SK-N-SH (cell line): ENCODE measurements around the gene SLC16A10. TPM values are rescaled to one million over a fixed set of nuclear protein-coding genes. Genes with fewer than 3 reads are reported as not detected.

ENCODE experiments used
- CTCF ChIA-PET: fragments of 300-600, 350-600 bp; formaldehyde crosslinking; extraction: SDS; loops from one replicate; lab custom pipeline; 2021; lab: Yijun Ruan, JAX
- POLR2A ChIA-PET: fragments of 350-600 bp; sonication (Branson Sonifier 250); formaldehyde crosslinking; extraction: SDS; loops from one replicate; lab custom pipeline; 2020; ENCODE audit warnings: antibody characterized with exemption, inconsistent platforms; lab: Yijun Ruan, JAX
- DNase-seq: peaks from one replicate; pipeline ENCODE4 v3.0.0; 2012
- H2AFZ ChIP-seq: fragments of 200-600 bp; sonication (generic); 2 replicates; pipeline ENCODE4 v1.8.1; 2016; ENCODE audit warnings: antibody characterized with exemption, mild to moderate bottlenecking, low read depth
- H3F3A ChIP-seq: fragments of 200-600 bp; sonication (generic); replicated peaks from 2 replicates; pipeline ENCODE3; 2016; ENCODE audit warnings: antibody characterized with exemption, mild to moderate bottlenecking; ENCODE audit not compliant: insufficient read depth
- H3K27ac ChIP-seq, 2 experiments: fragments of 200-500 bp in 1 of 2; fragments of 200-600 bp in 1 of 2; sonication (Bioruptor generic) in 1 of 2; sonication (generic), shearing (Covaris generic) in 1 of 2; 2 replicates each; pipeline versions ENCODE4 v1.5.1 to v1.6.1; 2014 to 2016; ENCODE audit warnings: low read depth in 2 of 2, inconsistent platforms in 1 of 2, low read length in 1 of 2, mild to moderate bottlenecking in 1 of 2, mixed read lengths in 1 of 2
- H3K27me3 ChIP-seq: fragments of 200-600 bp; sonication (generic), shearing (Covaris generic); 2 replicates; pipeline ENCODE4 v1.6.1; 2016; ENCODE audit warnings: mixed run types; ENCODE audit not compliant: insufficient read depth
- H3K36me3 ChIP-seq, 2 experiments: fragments of 200-500 bp in 1 of 2; fragments of 200-600 bp in 1 of 2; sonication (Bioruptor generic) in 1 of 2; sonication (generic) in 1 of 2; replicated peaks in 1 of 2; 2 replicates each; pipeline versions ENCODE3 to v1.5.1; 2014 to 2016; ENCODE audit warnings: low read length in 1 of 2, mild to moderate bottlenecking in 1 of 2; ENCODE audit not compliant: insufficient read depth in 2 of 2, control insufficient read depth in 1 of 2
- H3K4me1 ChIP-seq, 2 experiments: fragments of 200-500 bp in 1 of 2; fragments of 200-600 bp in 1 of 2; sonication (Bioruptor generic) in 1 of 2; sonication (generic), shearing (Covaris generic) in 1 of 2; 2 replicates each; pipeline versions ENCODE4 v1.5.1 to v1.6.1; 2014 to 2016; ENCODE audit warnings: low read depth in 1 of 2, low read length in 1 of 2, mixed run types in 1 of 2; ENCODE audit not compliant: insufficient read depth in 2 of 2, control insufficient read depth in 1 of 2
- H3K4me2 ChIP-seq: fragments of 200-600 bp; sonication (generic), shearing (Covaris generic); 2 replicates; pipeline ENCODE4 v1.6.1; 2017; ENCODE audit warnings: mixed run types
- H3K4me3 ChIP-seq, 2 experiments: fragments of 200-500 bp in 1 of 2; fragments of 200-600 bp in 1 of 2; sonication (Bioruptor generic) in 1 of 2; sonication (generic), shearing (Covaris generic) in 1 of 2; 2 replicates each; pipeline versions ENCODE4 v1.5.1 to v1.8.1; 2014 to 2016; ENCODE audit warnings: low read depth in 2 of 2, inconsistent platforms in 1 of 2, low read length in 1 of 2, mild to moderate bottlenecking in 1 of 2, mixed read lengths in 1 of 2, moderate library complexity in 1 of 2
- H3K79me2 ChIP-seq: fragments of 200-600 bp; sonication (generic); 2 replicates; pipeline ENCODE4 v1.8.1; 2017; ENCODE audit warnings: mild to moderate bottlenecking; ENCODE audit not compliant: insufficient read depth
- H3K9ac ChIP-seq: fragments of 200-600 bp; sonication (generic); 2 replicates; pipeline ENCODE4 v1.6.1; 2017; ENCODE audit warnings: mixed run types
- H3K9me2 ChIP-seq: fragments of 200-600 bp; sonication (generic); 2 replicates; pipeline ENCODE4 v1.6.1; 2017; ENCODE audit warnings: mixed run types
- H3K9me3 ChIP-seq: fragments of 200-600 bp; sonication (generic); 2 replicates; pipeline ENCODE4 v1.6.1; 2017; ENCODE audit warnings: mixed run types, mild to moderate bottlenecking, moderate library complexity
- H4K20me1 ChIP-seq: fragments of 200-600 bp; sonication (generic); 2 replicates; pipeline ENCODE4 v1.6.1; 2017; ENCODE audit warnings: mild to moderate bottlenecking, mixed run types; ENCODE audit not compliant: insufficient read depth
- CHD2 ChIP-seq: fragments of 150-350 bp; IDR thresholded peaks from 2 replicates; pipeline ENCODE4 v1.6.1; 2018; ENCODE audit warnings: low read length; ENCODE audit not compliant: partially characterized antibody
- EP300 ChIP-seq, 2 experiments: IDR thresholded peaks; 2 replicates each; pipeline versions ENCODE4 v1.4.0 to v1.6.1; 2012; ENCODE audit warnings: borderline replicate concordance in 1 of 2, low read depth in 1 of 2, low read length in 1 of 2
- FOSL2 ChIP-seq: IDR thresholded peaks from 2 replicates; pipeline ENCODE4 v1.4.0; 2012; ENCODE audit warnings: low read depth, mild to moderate bottlenecking, moderate library complexity, borderline replicate concordance
- FOXM1 ChIP-seq: IDR thresholded peaks from 2 replicates; pipeline ENCODE4 v1.4.0; 2012; ENCODE audit warnings: low read depth, mild to moderate bottlenecking
- MEF2A ChIP-seq: IDR thresholded peaks from 2 replicates; pipeline ENCODE4 v1.4.0; 2012; ENCODE audit warnings: low read depth, borderline replicate concordance
- NFIC ChIP-seq: IDR thresholded peaks from 2 replicates; pipeline ENCODE4 v1.4.0; 2012; ENCODE audit warnings: borderline replicate concordance
- POLR2AphosphoS5 ChIP-seq: IDR thresholded peaks from 2 replicates; pipeline ENCODE4 v1.6.1; 2012; ENCODE audit warnings: low read depth, low read length
- RXRA ChIP-seq: IDR thresholded peaks from 2 replicates; pipeline ENCODE4 v1.4.0; 2012; ENCODE audit warnings: low read depth, mild to moderate bottlenecking, borderline replicate concordance
- SMC3 ChIP-seq: IDR thresholded peaks from 2 replicates; pipeline ENCODE4 v1.6.1; 2012; ENCODE audit warnings: low read depth, low read length, improper control_type of control experiment
- TAF1 ChIP-seq: IDR thresholded peaks from 2 replicates; pipeline ENCODE4 v1.6.1; 2012; ENCODE audit warnings: low read depth, mild to moderate bottlenecking, low read length, moderate library complexity, borderline replicate concordance
- TCF12 ChIP-seq: IDR thresholded peaks from 2 replicates; pipeline ENCODE4 v1.4.0; 2012
- YY1 ChIP-seq: IDR thresholded peaks from 2 replicates; pipeline ENCODE4 v1.4.0; 2012; ENCODE audit warnings: low read depth, mild to moderate bottlenecking
- WGBS: methylation state at CpG from one replicate; pipeline ENCODE4 v1.1.6; 2017; ENCODE audit warnings: low lambda C conversion rate; 5-methylcytosine and 5-hydroxymethylcytosine counted together
- polyA plus RNA-seq, 3 experiments: library from polyadenylated mRNA; depleted of rRNA; stranded (reverse); fragments of >200 nt; gene quantifications; 2 replicates each; pipeline ENCODE4 v1.2.3, GENCODE V29; 2012
- TF ChIP-seq, protein P1 (sequence below): fragments of 150-350 bp; IDR thresholded peaks from 2 replicates; pipeline ENCODE4 v1.6.1; 2016; ENCODE audit warnings: mild to moderate bottlenecking, low read depth, low read length
- TF ChIP-seq, protein P2 (sequence below): IDR thresholded peaks from 2 replicates; pipeline ENCODE4 v1.4.0; 2012; ENCODE audit warnings: low read depth, borderline replicate concordance

Gene SLC16A10
- polyA plus RNA-seq, 1 of the 3 experiments (the other 2 are of a cell fraction) = 0.12 TPM

DNA sequence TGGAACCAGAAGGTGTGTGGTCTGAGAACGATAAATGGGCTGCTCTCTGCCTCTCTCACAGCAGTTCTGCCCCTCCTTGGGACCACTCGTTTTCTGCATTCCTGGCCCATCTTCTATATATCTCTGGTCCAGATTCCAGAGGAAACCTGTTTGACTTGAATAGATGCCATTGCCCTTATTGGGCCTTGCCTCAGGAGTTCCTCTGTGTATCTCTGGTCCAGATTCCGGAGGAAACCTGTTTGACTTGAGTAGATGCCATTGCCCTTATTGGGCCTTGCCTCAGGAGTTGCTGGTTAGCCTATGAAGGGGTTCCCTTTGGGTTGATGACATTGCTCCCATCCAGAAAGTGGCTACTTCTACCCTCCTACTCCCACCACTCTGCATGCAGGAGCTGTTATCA, 189.4 kb downstream of the SLC16A10 start (continued):
- no peak for TF ChIP-seq POLR2AphosphoS5

DNA sequence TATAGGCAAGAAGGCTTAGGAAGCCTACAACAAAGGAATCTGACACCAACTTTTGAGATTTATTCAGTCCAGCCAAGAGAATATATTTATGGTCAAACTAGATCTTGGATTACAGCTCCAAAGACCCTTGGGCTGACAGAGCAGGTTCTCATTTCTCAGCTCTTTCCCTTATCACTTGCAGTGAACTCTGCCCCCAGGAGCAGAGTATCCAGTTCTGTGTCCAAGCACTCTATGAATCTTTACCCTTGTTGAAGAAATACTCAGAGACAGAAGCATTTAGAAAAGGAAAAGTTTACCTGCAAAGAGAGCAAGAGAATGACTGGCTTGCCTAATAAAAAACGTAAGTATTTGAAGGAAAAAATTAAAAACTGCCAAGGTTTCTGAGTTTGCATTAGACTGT, 190.5 kb downstream of the SLC16A10 start:
- CTCF ChIA-PET = interaction anchor here (1.2 kb wide), 1 partner anchor 19 kb away, joined by 4 read pairs; a partner anchor contains a TSS
- H3K36me3 ChIP-seq = peaks cover 34 to 68% of the 10 kb centered on the region in 2 experiments

DNA sequence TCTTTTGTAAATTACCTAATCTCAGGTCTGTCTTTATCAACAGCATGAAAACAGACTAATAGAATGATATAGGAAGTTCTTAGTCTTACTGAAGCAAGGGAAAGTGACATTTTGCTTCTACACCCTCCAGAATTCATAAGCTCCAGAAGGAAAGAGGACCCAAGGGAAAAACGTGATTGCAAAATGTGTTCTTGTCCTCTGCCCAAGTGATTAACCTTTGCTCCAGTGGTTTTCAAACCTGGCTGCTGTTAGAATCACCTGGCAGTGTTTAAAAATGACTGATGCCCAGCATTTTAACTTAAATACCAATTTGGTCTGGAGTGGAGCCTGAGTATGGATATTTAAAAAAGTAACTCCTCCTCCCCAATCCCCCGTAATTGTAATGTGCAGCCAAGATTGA, 191.4 kb downstream of the SLC16A10 start:
- peaks cover 13% of the 10 kb centered on the region; the same call in 1 of the 2 replicates for H3K79me2 ChIP-seq
- H3K9me3 ChIP-seq = peaks cover 12% of the 10 kb centered on the region; the same call in 1 of the 2 replicates
- H3K9me2 ChIP-seq = no peaks in the 10 kb centered on the region
- TF ChIP-seq CHD2 = no peak
- TF ChIP-seq YY1 = no peak
- TF ChIP-seq POLR2AphosphoS5 = no peak
- TF ChIP-seq, protein P1, sequence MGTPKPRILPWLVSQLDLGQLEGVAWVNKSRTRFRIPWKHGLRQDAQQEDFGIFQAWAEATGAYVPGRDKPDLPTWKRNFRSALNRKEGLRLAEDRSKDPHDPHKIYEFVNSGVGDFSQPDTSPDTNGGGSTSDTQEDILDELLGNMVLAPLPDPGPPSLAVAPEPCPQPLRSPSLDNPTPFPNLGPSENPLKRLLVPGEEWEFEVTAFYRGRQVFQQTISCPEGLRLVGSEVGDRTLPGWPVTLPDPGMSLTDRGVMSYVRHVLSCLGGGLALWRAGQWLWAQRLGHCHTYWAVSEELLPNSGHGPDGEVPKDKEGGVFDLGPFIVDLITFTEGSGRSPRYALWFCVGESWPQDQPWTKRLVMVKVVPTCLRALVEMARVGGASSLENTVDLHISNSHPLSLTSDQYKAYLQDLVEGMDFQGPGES = no peak
- no peak for TF ChIP-seq MEF2A
- TF ChIP-seq SMC3 = no peak
- TF ChIP-seq, protein P2, sequence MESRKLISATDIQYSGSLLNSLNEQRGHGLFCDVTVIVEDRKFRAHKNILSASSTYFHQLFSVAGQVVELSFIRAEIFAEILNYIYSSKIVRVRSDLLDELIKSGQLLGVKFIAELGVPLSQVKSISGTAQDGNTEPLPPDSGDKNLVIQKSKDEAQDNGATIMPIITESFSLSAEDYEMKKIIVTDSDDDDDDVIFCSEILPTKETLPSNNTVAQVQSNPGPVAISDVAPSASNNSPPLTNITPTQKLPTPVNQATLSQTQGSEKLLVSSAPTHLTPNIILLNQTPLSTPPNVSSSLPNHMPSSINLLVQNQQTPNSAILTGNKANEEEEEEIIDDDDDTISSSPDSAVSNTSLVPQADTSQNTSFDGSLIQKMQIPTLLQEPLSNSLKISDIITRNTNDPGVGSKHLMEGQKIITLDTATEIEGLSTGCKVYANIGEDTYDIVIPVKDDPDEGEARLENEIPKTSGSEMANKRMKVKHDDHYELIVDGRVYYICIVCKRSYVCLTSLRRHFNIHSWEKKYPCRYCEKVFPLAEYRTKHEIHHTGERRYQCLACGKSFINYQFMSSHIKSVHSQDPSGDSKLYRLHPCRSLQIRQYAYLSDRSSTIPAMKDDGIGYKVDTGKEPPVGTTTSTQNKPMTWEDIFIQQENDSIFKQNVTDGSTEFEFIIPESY = no peak
- H3K27me3 ChIP-seq = no peaks in the 10 kb centered on the region
- no peak overlapping the region for H3K4me3 ChIP-seq
- no peak overlapping the region for H3K27ac ChIP-seq
- POLR2A ChIA-PET = no interaction called here
- no peak overlapping the region for H2AFZ ChIP-seq
- no peaks in the 10 kb centered on the region for H3K4me1 ChIP-seq
- 85% methylated on average over 2 of the region's 2 CpGs for WGBS
- no peak overlapping the region for H3K9ac ChIP-seq
- no peak for DNase-seq
- H3F3A ChIP-seq = peaks cover 5% of the 10 kb centered on the region
- no peak overlapping the region for H3K4me2 ChIP-seq
- peaks cover 34 to 58% of the 10 kb centered on the region in 2 experiments for H3K36me3 ChIP-seq
- no peaks in the 10 kb centered on the region for H4K20me1 ChIP-seq
- CTCF ChIA-PET = no interaction called here

More for the DNA sequence above, 190.5 kb downstream of the SLC16A10 start:
- Histone ChIP-seq H3F3A (peaks cover 5% of the 10 kb centered on the region), H3K4me3 (no peak overlapping the region), H3K79me2 (peaks cover 13% of the 10 kb centered on the region; the same call in 1 of the 2 replicates), H3K4me2 (no peak overlapping the region), H3K9ac (no peak overlapping the region), H4K20me1 (no peaks in the 10 kb centered on the region), H3K27ac (no peak overlapping the region), H2AFZ (no peak overlapping the region), H3K9me2 (no peaks in the 10 kb centered on the region), H3K9me3 (peaks cover 12% of the 10 kb centered on the region; the same call in 1 of the 2 replicates), H3K27me3 (no peaks in the 10 kb centered on the region), H3K4me1 (no peaks in the 10 kb centered on the region)
- 97% methylated on average over 1 of the region's 1 CpG for WGBS
- no peak for DNase-seq
- TF ChIP-seq RXRA (no peak), FOSL2 (no peak), EP300 (IDR thresholded peaks at IDR 0.05; ENCODE audit: borderline replicate concordance in 1 of 2, low read depth in 1 of 2, low read length in 1 of 2) (no peak), TAF1 (no peak), NFIC (no peak), TCF12 (no peak), FOXM1 (no peak)
- POLR2A ChIA-PET = no interaction called here
